IPS-18a (cell line): Measurements from ENCODE around the gene FAM237B.
"Not testable (repeated sequence)": the region's sequence is repeated elsewhere in the genome, so short reads cannot be mapped to it uniquely, and the experiment has no call there.

Experiments used
- H3K27ac ChIP-seq: one replicate; pipeline ENCODE4 v1.5.1; 2013; ENCODE audit warnings: low read length
- H3K27me3 ChIP-seq: one replicate; pipeline ENCODE4 v1.6.1; 2013; ENCODE audit warnings: mild to moderate bottlenecking, low read length; ENCODE audit not compliant: control insufficient read depth, insufficient read depth
- H3K36me3 ChIP-seq: one replicate; pipeline ENCODE4 v1.6.1; 2013; ENCODE audit warnings: low read depth, low read length; ENCODE audit not compliant: control insufficient read depth
- H3K4me1 ChIP-seq: one replicate; pipeline ENCODE4 v1.6.1; 2013; ENCODE audit warnings: low read depth, low read length; ENCODE audit not compliant: control insufficient read depth
- H3K4me3 ChIP-seq: one replicate; pipeline ENCODE4 v1.5.1; 2013; ENCODE audit warnings: low read length
- H3K9ac ChIP-seq: one replicate; pipeline ENCODE4 v1.6.1; 2013; ENCODE audit warnings: mild to moderate bottlenecking, low read length, moderate library complexity
- H3K9me3 ChIP-seq: one replicate; pipeline ENCODE4 v1.6.1; 2013; ENCODE audit warnings: low read depth, low read length; ENCODE audit not compliant: control insufficient read depth

The FAM237B gene

GRCh38 chr7:90320801-90321494, at the start of gene FAM237B:
Gene FAM237B, minus strand, starts transcription at chr7:90321304. Its CDS starts 1,556 bp downstream, at chr7:90319748.
- peak within 1 kb of the TSS; percentile 61 for H3K4me3 ChIP-seq
- no peak within 1 kb of the TSS for H3K27ac ChIP-seq
- peaks cover 7% of the 10 kb centered on the region for H3K4me1 ChIP-seq
- no peaks in the 10 kb centered on the region for H3K9me3 ChIP-seq
- no peaks in the 10 kb centered on the region for H3K36me3 ChIP-seq
- H3K27me3 ChIP-seq: peaks cover 55% of the 10 kb centered on the region
- H3K9ac ChIP-seq: no peak within 1 kb of the TSS

- H3K4me3 ChIP-seq: no peak overlapping the region
- H3K9ac ChIP-seq: no peak overlapping the region
- H3K36me3 ChIP-seq: peaks cover 7% of the 10 kb centered on the region
- no peaks in the 10 kb centered on the region for H3K27me3 ChIP-seq
- peaks cover 7% of the 10 kb centered on the region for H3K4me1 ChIP-seq
- H3K27ac ChIP-seq: no peak overlapping the region
- H3K9me3 ChIP-seq: no peaks in the 10 kb centered on the region
These were observed 30.9 kb upstream of the FAM237B start for GRCh38 chr7:90351987-90352386.

DNA sequence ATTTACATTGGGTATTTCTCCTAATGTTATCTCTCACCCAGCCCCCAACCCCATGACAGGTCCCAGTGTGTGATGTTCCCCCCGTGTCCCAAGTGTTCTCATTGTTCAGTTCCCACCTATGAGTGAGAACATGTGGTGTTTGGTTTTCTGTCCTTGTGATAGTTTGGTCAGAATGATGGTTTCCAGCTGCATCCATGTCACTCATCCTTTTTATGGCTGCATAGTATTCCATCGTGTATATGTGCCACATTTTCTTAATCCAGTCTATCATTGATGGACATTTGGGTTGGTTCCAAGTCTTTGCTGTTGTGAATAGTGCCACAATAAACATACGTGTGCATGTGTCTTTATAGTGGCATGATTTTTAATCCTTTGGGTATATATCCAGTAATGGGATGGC, 28.9 kb upstream of the FAM237B start:
- not testable (repeated sequence) for H3K9ac ChIP-seq, H3K36me3 ChIP-seq, H3K4me1 ChIP-seq, H3K4me3 ChIP-seq, H3K27me3 ChIP-seq, H3K9me3 ChIP-seq, H3K27ac ChIP-seq

DNA sequence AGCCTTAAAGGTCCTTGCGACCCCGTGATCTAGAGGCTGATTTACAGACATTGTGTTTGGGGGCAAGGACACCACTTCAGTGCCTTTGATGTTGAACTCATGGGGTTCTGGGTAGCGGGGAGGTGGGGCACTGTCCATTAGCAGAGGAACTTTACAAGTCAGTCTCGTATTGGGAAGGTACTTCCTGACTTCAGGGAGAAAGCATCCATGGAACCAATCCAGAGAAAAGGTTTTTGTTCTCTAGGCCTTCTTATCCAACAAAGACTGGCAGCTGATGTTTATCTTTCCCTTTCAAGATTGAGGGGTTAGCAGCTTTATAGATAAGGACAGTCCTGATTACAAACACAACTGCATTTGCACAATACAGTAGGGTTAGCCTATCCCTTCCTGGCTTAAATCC, 28.2 kb upstream of the FAM237B start:
- H3K9me3 ChIP-seq: no peaks in the 10 kb centered on the region
- H3K27ac ChIP-seq: no peak overlapping the region
- no peak overlapping the region for H3K4me3 ChIP-seq
- H3K4me1 ChIP-seq: peaks cover 7% of the 10 kb centered on the region
- no peak overlapping the region for H3K9ac ChIP-seq
- H3K27me3 ChIP-seq: no peaks in the 10 kb centered on the region
- H3K36me3 ChIP-seq: peaks cover 3% of the 10 kb centered on the region

- no peaks in the 10 kb centered on the region for H3K36me3 ChIP-seq
- no peaks in the 10 kb centered on the region for H3K27me3 ChIP-seq
- no peak overlapping the region for H3K27ac ChIP-seq
- H3K4me1 ChIP-seq: peaks cover 7% of the 10 kb centered on the region
- no peak overlapping the region for H3K9ac ChIP-seq
- peak overlapping the region; percentile 100 for H3K4me3 ChIP-seq
- H3K9me3 ChIP-seq: no peaks in the 10 kb centered on the region
These were observed 26.7 kb upstream of the FAM237B start for GRCh38 chr7:90347759-90348158.

- no peaks in the 10 kb centered on the region for H3K36me3 ChIP-seq
- H3K9me3 ChIP-seq: no peaks in the 10 kb centered on the region
- peak within 1 kb of the TSS; percentile 100 for H3K4me3 ChIP-seq
- H3K4me1 ChIP-seq: peaks cover 7% of the 10 kb centered on the region
- no peaks in the 10 kb centered on the region for H3K27me3 ChIP-seq
- peak within 1 kb of the TSS; percentile 97 for H3K9ac ChIP-seq
- H3K27ac ChIP-seq: peak within 1 kb of the TSS; percentile 94
These were observed 25.4 kb upstream of the FAM237B start, which contains the start of gene GTPBP10 for GRCh38 chr7:90346336-90347125. Gene GTPBP10, plus strand, starts transcription at chr7:90346716. Its CDS starts 26 bp downstream, at chr7:90346742.

GRCh38 chr7:90345595-90346335, 24.7 kb upstream of the FAM237B start:
- H3K36me3 ChIP-seq: no peaks in the 10 kb centered on the region
- H3K4me3 ChIP-seq: peak overlapping the region; percentile 100
- H3K9ac ChIP-seq: peak overlapping the region; percentile 97
- peaks cover 7% of the 10 kb centered on the region for H3K4me1 ChIP-seq
- no peaks in the 10 kb centered on the region for H3K9me3 ChIP-seq
- no peaks in the 10 kb centered on the region for H3K27me3 ChIP-seq
- peak overlapping the region; percentile 50 for H3K27ac ChIP-seq

DNA sequence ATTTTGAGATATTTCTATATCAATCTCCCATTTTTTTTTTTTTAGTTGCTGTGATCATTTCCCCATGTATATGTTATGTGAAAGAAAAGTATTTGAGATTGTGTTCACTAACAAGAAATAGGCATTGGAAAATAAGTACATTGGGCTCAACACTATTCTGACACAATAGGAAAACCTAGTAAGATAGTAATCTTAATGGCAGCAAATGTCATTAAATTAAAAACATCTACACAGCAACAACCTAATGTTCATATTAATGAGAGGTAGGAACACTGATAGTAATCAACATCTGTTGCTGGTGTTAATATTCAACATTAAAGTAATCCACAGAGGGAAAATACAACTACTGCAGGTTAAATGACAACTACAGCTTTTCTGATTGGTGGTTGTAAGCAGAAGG, 23.9 kb upstream of the FAM237B start:
- Histone ChIP-seq H3K27me3 (no peaks in the 10 kb centered on the region), H3K27ac (no peak overlapping the region), H3K4me1 (peaks cover 7% of the 10 kb centered on the region), H3K9ac (peak overlapping the region; percentile 97), H3K9me3 (no peaks in the 10 kb centered on the region), H3K4me3 (peak overlapping the region; percentile 100), H3K36me3 (no peaks in the 10 kb centered on the region)

DNA sequence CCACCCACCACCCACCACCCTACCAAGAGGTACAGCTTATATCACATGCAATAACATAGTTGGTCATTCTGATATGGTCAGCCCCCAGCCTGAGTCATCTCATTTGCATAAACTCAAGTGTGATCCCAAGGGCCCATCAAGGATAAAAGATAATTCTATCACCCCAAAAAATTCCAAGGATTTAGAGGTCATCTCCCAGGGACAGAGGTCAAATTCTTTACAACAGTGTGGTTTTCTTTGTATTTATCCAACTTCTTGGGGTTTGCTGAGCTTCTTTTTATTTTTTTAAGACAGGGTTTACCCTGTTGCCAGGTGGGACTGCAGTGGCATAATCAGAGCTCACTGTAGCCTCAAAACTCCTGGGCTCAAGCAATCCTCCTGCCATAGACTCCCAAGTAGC, 16.0 kb upstream of the FAM237B start:
- H3K9ac ChIP-seq: no peak overlapping the region
- H3K36me3 ChIP-seq: no peaks in the 10 kb centered on the region
- H3K9me3 ChIP-seq: no peaks in the 10 kb centered on the region
- H3K4me1 ChIP-seq: no peaks in the 10 kb centered on the region
- H3K4me3 ChIP-seq: no peak overlapping the region
- H3K27me3 ChIP-seq: no peaks in the 10 kb centered on the region
- H3K27ac ChIP-seq: no peak overlapping the region

DNA sequence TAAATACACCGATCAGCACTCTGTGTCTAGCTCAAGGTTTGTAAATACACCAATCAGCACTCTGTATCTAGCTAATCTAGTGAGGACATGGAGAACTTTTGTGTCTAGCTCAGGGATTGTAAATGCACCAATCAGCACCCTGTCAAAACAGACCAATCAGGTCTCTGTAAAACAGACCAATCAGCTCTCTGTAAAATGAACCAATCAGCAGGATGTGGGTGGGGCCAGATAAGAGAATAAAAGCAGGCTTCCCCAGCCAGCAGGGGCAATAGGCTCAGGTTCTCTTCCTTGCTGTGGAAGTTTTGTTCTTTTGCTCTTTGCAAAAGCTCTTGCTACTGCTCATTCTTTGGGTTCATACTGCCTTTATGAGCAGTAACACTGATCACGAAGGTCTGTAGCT, 13.8 kb upstream of the FAM237B start:
- not testable (repeated sequence) for H3K9ac ChIP-seq

DNA sequence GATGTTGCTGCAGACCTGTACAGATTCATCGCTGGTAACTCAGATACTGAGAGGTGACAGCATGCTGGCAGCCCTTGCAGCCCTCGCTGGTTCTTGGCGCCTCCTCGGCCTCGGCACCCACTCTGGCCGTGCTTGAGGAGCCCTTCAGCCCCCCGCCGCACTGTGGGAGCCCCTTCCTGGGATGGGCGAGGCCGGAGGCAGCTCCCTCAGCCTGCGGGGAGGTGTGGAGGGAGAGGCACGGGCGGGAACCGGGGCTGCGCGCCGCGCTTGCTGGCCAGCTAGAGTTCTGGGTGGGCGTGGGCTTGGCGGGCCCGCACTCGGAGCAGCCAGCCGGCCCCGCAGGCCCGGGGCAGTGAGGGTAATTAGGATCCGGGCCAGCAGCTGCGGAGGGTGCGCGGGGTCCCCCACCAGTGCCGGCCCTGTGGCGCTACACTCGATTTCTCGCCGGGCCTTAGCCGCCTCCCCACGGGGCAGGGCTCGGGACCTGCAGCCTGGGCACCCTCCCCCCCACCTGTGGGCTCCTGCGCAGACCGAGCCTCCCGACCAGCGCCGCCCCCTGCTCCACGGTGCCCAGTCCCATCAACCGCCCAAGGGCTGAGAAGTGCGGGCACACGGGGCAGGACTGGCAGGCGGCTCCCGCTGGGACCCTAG, 13.2 kb upstream of the FAM237B start:
- Histone ChIP-seq H3K9ac (no peak overlapping the region), H3K27ac (no peak overlapping the region), H3K36me3 (no peaks in the 10 kb centered on the region), H3K4me3 (no peak overlapping the region), H3K4me1 (no peaks in the 10 kb centered on the region), H3K27me3 (no peaks in the 10 kb centered on the region), H3K9me3 (no peaks in the 10 kb centered on the region)

More for the DNA sequence above, 13.8 kb upstream of the FAM237B start:
- H3K36me3 ChIP-seq, H3K4me3 ChIP-seq, H3K9me3 ChIP-seq, H3K27me3 ChIP-seq, H3K4me1 ChIP-seq, H3K27ac ChIP-seq: not testable (repeated sequence)
